GM10266 (cell line): ENCODE results near the gene AATF.

Experiments used
- DNase-seq: peaks from one replicate; pipeline ENCODE4 v3.0.0; 2012; ENCODE audit errors: extremely low spot score
- CTCF ChIP-seq: IDR thresholded peaks from 2 replicates; pipeline ENCODE4 v1.5.1; 2012; ENCODE audit warnings: mild to moderate bottlenecking, low read depth; ENCODE audit not compliant: control insufficient read depth, insufficient read depth; ENCODE audit errors: missing control alignments

Gene AATF

GRCh38 chr17:36911001-36911400, 37.8 kb upstream of the AATF start:
- TF ChIP-seq CTCF = no peak

DNA sequence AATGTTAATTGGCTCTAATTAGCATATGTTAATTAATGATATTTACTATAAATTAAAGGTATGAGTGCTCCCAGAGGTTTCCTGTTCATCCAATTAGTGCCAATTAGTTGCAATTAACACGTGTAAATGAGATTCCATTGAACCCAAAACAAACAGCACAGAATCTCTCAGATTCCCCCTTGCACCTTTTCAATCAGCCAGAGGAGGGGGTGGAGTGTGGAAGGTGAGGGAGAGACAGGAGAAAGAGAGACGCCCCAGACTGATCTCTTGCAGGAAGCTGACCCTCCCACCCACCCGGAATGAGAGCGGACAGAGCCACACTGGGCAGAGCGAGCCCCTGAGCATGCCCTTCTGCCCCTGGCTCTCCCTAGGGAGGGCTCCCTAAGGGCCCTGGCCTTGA, 35.6 kb upstream of the AATF start:
- no peak for TF ChIP-seq CTCF
- DNase-seq = no peak

More at GRCh38 chr17:36911001-36911400, 37.8 kb upstream of the AATF start:
- DNase-seq = no peak

- TF ChIP-seq CTCF = no peak
- DNase-seq = no peak
Measured at GRCh38 chr17:36918211-36918691, 30.5 kb upstream of the AATF start.

GRCh38 chr17:36919407-36919968, 29.3 kb upstream of the AATF start:
- no peak for TF ChIP-seq CTCF

DNA sequence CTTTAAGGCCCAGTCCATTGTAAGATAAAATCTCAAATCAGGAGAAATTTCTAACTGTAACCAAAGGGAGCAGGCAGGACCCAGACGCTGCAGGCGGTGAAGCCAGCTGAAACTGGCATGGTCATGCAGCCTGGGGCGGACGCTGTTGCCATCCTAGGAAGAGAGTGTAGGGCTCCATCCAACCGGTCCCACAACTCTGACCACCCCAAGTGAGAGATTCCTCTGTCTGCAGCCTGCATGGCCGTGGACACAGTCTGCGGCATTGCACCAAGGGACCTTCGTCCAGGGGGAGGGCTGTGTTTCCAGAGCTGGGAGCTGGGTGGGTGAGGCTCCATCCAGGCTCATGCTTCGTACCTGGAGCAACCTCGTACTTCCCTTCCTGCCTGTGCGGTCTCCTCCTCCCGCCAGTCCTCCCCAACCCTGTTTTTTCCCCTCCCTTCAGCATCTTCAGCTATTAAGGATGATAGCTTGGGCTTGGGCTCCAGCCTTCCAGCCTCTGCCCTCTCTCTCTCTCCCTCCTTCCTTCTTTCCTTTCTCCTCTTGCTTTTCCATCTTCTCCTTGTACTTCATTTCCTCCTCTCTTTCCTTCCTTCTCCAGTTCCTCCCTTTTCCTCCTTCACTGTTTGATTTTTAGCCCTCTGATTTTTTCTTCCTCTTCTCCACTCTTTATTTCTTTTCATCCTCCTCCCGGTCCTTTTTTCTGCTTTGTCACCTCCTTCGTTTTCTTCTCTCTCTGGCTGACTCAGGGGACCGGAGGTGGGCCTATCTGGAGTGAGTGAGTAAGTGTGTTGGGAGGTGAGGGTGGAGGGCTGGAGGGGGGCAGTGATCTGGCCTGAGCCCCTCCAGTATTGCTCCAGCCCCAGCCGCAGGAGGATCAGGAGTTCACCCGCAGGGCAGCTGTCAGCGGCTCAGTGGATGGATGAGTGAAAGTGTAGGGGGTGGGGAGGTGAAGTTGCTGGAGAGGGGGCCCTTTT, 28.4 kb upstream of the AATF start:
- TF ChIP-seq CTCF = no peak
- DNase-seq = no peak

More at GRCh38 chr17:36919407-36919968, 29.3 kb upstream of the AATF start:
- DNase-seq = no peak

GRCh38 chr17:36921095-36921851, 27.5 kb upstream of the AATF start:
- DNase-seq = no peak
- TF ChIP-seq CTCF = no peak

DNA sequence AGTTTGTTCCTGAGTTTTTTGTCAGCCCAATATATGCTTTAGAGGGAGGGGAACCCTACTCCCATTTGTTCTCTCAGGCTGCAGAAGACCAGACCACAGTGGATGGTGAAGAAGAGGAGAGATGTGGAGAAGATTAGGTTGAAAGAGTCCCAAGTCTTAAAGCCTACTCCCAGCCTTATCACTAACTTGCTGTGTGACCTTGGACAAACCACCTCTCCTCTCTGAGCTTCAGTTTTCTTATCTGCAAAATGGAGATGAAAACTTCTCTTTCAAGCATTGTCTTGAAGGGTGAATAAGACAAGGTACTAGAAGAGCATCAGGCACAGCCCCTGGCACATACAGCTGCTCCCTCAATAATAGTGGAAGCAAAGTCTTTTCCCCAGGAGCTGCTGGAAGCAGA, 26.6 kb upstream of the AATF start:
- no peak for DNase-seq
- no peak for TF ChIP-seq CTCF
